Right renal pelvis (tissue), 4 donors: ENCODE data around the gene DIDO1. TPM values are rescaled to one million over a fixed set of nuclear protein-coding genes. Genes with fewer than 3 reads are reported as not detected.
A peak's percentile ranks its signal among the peaks of the same experiment; 100 is the strongest.

Source experiments
- DNase-seq, 4 donors: peaks; one replicate each; pipeline ENCODE4 v3.0.0-alpha.2; 2013; ENCODE audit warnings: low read depth in 4 of 4, low spot score in 3 of 4, missing footprints in 1 of 4
- polyA plus RNA-seq, 4 donors: library from polyadenylated mRNA; unstranded; fragments of 120-200 nt; gene quantifications; one replicate each; pipeline ENCODE4 v1.2.1, GENCODE V29; 2013; ENCODE audit not compliant: insufficient read length in 4 of 4

The DIDO1 gene
- polyA plus RNA-seq, 4 donors: 52.3 to 61.3 (median 59.1) TPM

GRCh38 chr20:62951896-62952372 lies 25.6 kb upstream of the DIDO1 start:
- no peak for DNase-seq

- DNase-seq: no peak
These were observed 25.0 kb upstream of the DIDO1 start for GRCh38 chr20:62951143-62951895.

GRCh38 chr20:62950741-62951140 lies 24.4 kb upstream of the DIDO1 start:
- no peak for DNase-seq

DNA sequence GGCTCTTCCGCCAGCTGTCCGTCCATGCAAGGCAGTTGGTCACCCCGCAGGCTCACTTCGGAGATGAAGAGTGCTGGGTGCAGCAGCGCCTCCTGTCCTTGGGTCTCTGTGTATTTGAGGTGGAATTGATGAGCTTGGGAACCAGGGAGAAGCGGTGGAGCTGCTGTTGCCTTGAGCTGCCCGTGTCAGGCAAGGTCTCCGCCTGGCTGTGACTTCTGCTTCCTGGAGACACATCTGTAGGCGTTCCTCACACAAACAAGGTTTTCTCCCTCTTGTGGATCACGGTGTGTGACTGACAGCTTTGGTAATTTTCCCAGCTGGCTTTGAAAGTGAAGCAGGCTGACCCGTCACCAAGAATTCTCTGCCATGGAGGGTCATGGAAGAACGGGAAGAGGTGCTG lies 23.7 kb upstream of the DIDO1 start:
- DNase-seq: no peak

DNA sequence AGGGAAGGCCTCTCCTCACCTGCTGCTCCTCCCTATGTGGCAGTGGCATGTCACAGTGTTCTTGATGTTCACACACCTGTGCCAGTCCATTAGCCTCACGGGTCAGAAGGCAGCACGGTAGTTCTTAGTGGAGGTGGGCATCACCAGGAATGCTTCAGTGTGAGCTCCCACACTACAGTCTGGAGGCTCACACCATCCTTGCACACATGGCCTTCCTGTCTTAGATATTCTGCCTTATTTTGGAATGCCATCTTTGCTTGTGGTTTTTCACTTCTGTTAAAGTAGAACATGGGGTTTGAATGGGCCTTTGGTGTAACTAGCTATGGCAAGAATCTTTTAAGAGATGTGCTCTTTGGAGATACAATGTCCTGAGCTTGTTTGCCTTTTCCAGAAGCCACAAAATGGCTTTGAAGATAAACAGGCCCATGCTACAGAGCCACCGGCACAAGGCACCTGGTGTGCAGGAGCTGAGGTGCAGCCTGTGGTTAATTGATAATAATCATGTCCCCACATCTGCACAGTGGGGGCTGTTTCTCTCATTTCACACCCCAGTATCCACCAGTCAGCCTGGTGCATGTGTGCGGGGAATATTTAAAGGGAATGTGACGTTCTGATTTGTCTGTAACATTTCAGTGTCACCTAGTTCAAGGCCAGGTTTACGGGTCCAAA lies 23.0 kb upstream of the DIDO1 start:
- DNase-seq: no peak

DNA sequence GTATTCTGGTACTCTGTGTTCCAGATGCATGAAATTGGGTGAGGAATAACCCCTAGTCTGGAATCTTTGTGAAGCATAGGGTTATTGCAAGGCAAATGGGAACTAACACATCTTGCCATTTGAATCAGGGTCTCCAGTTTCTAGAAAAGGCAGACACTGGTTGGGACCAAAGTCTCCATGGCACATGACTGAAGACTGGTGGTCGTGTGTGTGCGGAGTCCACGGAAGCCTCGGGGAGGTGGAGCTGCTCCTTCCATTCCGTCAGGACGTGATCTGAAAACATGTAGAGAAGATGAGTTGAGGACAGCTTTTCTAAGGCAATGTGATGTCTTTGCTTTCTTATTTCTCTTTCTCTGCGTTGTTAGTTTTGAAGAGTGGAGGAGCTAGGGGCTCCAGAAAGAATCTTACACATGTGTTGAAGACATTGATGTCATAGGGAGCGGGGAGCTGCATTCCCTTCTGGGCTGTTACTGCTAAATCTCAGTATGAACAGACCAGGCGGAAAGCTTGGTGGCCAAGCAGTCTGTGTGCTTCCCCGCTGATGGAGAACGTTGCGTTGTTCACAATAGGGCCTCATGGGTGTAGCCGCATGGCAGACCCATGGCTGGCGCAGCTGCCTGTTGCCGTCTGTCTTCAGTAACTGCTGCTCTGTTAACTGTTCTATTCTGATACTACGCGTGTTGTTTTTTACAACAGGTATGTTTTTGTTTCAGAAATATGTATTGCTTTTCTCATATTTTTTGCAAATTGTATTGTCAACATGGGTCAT lies 21.4 kb upstream of the DIDO1 start:
- DNase-seq: no peak

GRCh38 chr20:62946918-62947317 lies 20.6 kb upstream of the DIDO1 start:
- DNase-seq: no peak

DNA sequence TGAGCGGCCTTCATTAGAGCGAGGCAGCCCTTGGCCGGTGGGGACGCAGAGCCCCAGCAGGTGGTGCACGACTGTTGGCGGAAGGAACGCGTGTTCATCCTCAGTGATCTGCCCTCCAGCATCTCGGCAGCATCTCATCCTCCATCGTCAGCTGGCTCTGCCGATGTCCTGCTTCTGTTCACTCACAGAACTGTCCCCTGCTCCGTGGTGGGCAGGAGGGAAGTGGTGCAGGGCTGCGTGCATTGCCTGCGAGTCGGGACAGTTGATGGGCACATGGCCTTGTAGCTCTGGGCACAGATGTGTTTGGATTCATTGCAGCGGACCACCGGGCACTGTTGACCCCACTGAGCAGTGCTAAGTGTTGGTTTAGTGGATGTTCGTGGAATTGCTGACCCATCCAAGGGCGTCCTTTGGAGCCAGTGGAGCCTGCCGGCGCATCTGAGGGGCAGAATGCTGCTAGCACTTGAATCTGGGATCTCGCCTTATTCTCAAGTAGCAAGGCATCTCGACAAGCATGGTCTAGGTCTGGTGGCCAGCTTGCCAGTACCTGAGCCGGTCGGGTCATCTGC lies 19.6 kb upstream of the DIDO1 start:
- no peak for DNase-seq

DNA sequence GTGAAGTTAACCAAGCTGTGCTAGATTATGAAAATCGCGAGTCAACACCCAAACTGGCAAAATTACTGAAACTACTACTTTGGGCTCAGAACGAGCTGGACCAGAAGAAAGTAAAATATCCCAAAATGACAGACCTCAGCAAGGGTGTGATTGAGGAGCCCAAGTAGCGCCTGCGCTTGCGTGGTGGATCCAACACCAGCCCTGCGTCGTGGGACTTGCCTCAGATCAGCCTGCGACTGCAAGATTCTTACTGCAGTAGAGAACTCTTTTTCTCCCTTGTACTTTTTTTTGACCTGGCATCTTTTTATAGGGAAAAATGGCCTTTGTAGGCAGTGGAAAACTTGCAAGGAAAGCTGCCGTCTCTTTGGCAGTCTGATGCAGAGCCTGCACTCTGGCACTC lies 18.4 kb upstream of the DIDO1 start:
- DNase-seq: no peak

DNA sequence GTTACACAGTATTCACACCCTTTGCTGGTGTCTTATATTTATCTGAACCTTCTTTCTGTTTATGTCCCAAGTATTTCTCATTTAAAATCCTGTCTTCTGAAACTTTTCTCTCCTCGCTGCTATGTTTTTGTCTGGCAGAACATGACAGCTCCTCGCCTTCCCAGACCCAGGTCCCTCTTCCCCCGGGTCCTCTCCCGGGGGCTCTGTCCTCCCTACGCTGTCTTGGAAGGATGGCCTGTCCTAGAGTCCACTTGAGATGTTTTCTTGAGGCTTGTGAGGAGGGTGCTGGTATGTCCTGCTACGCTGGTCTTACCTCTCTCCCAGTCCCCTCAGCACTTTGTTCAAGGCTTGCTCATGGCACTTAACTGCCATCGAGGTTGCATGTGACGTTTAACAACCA lies 17.9 kb upstream of the DIDO1 start:
- DNase-seq: no peak

GRCh38 chr20:62943396-62943795 lies 17.1 kb upstream of the DIDO1 start:
- no peak for DNase-seq

DNA sequence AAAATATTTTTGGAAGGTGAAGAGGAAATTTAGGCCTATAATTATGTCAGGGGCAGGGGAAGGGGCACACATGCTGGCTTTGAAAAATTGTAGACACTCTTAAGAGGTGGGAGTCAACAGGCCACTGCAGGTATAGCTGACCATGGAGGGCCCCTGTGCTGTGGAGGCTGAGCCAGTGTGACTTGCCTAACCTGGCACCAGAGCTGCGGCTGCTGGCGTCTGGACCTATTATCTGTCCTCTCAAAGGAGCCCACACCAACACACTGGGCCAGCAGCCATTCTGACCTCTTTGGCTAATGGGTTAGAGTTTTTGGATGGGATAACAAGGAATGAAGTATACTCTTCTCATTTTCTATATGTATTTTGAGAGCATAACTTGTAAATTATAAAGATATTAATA lies 16.2 kb upstream of the DIDO1 start:
- no peak for DNase-seq

GRCh38 chr20:62941792-62942191 lies 15.5 kb upstream of the DIDO1 start:
- no peak for DNase-seq

DNA sequence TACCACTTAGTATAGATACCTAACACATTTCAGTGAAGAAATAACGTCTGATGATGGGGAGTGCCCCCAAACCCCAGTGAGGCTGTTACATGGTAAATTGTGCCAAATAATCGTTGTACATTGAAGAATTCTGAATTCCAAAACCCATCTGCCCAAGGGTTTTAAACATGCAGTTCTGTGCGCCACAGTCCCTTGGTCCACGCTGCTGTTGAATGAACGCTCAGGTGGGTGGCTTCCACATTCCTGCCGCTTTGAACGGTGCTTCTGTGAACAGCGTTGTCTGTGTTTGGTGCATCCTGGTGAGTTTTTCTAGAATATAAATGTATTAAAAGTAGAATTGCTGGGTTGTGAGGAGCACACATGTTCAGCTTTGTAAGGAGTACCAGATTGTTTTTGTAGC lies 14.6 kb upstream of the DIDO1 start:
- no peak for DNase-seq

DNA sequence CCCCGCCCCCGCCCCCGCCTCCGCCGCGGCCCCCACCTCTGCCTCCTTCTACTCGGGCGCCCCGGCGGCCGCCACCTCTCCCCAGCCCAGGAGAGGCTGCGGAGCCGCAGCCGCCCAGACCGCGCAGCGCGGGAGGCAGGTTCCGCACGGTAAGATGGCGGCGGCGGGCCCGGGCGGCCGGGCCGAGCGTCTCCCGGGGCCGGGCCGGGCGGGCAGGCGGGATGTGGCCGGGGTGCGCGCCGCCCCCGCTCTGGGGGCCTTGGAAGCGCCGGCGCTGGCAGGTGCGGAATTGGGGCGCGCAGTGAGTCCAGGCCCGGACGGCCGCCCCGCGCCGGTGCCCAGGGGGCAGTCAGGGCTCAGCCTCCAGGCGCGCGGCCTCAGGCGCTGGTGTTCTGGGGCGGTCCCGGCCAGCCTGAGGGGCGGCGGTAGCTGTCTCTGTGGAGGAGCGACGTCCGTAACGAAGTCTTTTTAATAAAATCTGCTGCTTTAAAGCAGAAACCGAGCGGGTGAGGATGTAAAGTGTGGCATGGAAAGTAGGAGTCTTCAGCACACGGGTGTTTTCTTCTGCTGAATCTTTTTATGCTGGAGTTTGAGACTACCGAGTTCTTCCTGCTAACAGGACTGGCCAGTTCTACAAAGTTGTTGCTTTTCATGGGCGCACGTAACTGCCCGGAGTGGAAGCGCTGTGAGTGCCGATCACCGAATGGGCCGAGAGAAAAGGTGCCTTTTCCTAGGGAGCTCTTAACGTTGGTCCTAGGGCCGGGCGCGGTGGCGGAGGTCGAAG lies 12.0 kb upstream of the DIDO1 start, which contains the start of gene GID8:
Gene GID8, plus strand, starts transcription at position 43 of the 784 bp plus-strand sequence. CDS start 3,356 bp downstream, outside the sequence.
- DNase-seq: no peak

GRCh38 chr20:62937268-62938104 lies 11.2 kb upstream of the DIDO1 start:
- DNase-seq: peak; percentile 92 to 95 (median 94)

- no peak for DNase-seq
These were observed 9.8 kb upstream of the DIDO1 start for GRCh38 chr20:62935968-62936585.

DNA sequence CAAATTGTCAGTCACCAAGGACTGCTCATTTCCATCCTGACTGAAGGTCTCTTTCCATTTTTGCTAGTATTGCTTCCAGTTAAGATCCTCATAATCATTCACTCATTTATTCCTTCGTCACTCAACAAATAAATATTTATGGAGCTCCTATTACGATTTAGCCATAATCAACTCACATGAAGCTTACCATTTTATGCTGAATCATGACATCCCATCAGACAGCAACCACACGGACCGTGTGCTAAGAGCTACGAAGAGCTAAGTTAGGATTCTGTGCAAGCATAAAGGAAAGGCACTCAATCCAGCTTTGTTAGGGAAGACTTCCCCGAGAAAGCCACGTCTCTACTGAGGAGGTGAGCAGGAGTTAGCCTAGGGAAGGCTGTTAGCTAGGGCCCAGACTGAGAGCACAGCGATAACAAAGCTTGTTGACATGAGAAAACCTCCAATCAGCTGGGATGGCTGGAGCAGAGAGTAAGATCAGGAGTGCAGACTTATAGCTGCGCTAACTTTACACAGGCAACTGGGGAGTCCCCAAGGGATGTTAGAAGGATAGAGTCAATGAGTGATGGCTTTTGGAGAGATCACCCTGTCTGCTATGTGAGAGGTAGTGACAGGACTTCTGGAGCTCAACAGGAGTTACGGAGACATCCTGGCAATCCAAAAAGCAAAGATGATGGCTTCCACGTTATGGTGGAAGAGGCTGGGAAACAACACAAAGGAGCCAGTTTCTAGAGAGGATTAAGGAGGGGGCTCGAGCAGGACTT lies 9.1 kb upstream of the DIDO1 start:
- DNase-seq: no peak
